Adipocyte (in vitro differentiated cells): ENCODE results near the gene RPL3.

ENCODE experiments used
- DNase-seq: peaks from one replicate; pipeline ENCODE4 v3.0.0-alpha.2; 2015; ENCODE audit warnings: low read depth
- H3K27me3 ChIP-seq: replicated peaks from 2 replicates; pipeline ENCODE4 v1.7.0; 2013; ENCODE audit warnings: mild to moderate bottlenecking, low read length, moderate library complexity; ENCODE audit not compliant: control insufficient read depth, insufficient read depth
- H3K36me3 ChIP-seq: 2 replicates; pipeline ENCODE4 v1.7.0; 2013; ENCODE audit warnings: low read length, mild to moderate bottlenecking, moderate library complexity; ENCODE audit not compliant: control insufficient read depth, insufficient read depth, severe bottlenecking
- H3K4me1 ChIP-seq: 2 replicates; pipeline ENCODE4 v1.7.0; 2013; ENCODE audit warnings: mild to moderate bottlenecking, low read length, moderate library complexity; ENCODE audit not compliant: control insufficient read depth, insufficient read depth
- H3K4me3 ChIP-seq: 2 replicates; pipeline ENCODE4 v1.7.0; 2013; ENCODE audit warnings: mild to moderate bottlenecking, low read length, moderate library complexity
- H3K9ac ChIP-seq: 2 replicates; pipeline ENCODE4 v1.7.0; 2013; ENCODE audit warnings: mild to moderate bottlenecking, low read length, moderate library complexity
- H3K9me3 ChIP-seq: 2 replicates; pipeline ENCODE4 v1.7.0; 2013; ENCODE audit warnings: mild to moderate bottlenecking, low read length, moderate library complexity; ENCODE audit not compliant: control insufficient read depth

RPL3 gene

GRCh38 chr22:39303358-39303757, 16.1 kb downstream of the RPL3 start:
- H3K27me3 ChIP-seq: peaks cover 7% of the 10 kb centered on the region
- H3K36me3 ChIP-seq: no peaks in the 10 kb centered on the region
- no peak for DNase-seq
- no peaks in the 10 kb centered on the region for H3K9me3 ChIP-seq
- no peak overlapping the region for H3K4me3 ChIP-seq
- H3K4me1 ChIP-seq: peaks cover 12% of the 10 kb centered on the region
- H3K9ac ChIP-seq: no peak overlapping the region

- Histone ChIP-seq H3K4me1 (peaks cover 10% of the 10 kb centered on the region), H3K9ac (no peak overlapping the region), H3K27me3 (peaks cover 7% of the 10 kb centered on the region), H3K9me3 (no peaks in the 10 kb centered on the region), H3K4me3 (no peak overlapping the region), H3K36me3 (no peaks in the 10 kb centered on the region)
- DNase-seq: no peak
Measured at GRCh38 chr22:39302431-39302960, 16.9 kb downstream of the RPL3 start.

GRCh38 chr22:39301926-39302325, 17.5 kb downstream of the RPL3 start:
- Histone ChIP-seq H3K36me3 (no peaks in the 10 kb centered on the region), H3K4me3 (no peak overlapping the region), H3K27me3 (peaks cover 7% of the 10 kb centered on the region), H3K4me1 (peaks cover 10% of the 10 kb centered on the region), H3K9me3 (no peaks in the 10 kb centered on the region), H3K9ac (no peak overlapping the region)
- no peak for DNase-seq

GRCh38 chr22:39301108-39301507, 18.3 kb downstream of the RPL3 start:
- DNase-seq: no peak
- Histone ChIP-seq H3K4me3 (no peak overlapping the region), H3K27me3 (peaks cover 7% of the 10 kb centered on the region), H3K9me3 (no peaks in the 10 kb centered on the region), H3K4me1 (peaks cover 10% of the 10 kb centered on the region), H3K36me3 (no peaks in the 10 kb centered on the region), H3K9ac (no peak overlapping the region)

GRCh38 chr22:39300186-39300830, 19.1 kb downstream of the RPL3 start:
- Histone ChIP-seq H3K9me3 (no peaks in the 10 kb centered on the region), H3K4me1 (peaks cover 10% of the 10 kb centered on the region), H3K27me3 (peaks cover 7% of the 10 kb centered on the region), H3K4me3 (peak overlapping the region; percentile 24), H3K9ac (no peak overlapping the region), H3K36me3 (no peaks in the 10 kb centered on the region)
- DNase-seq: no peak

GRCh38 chr22:39299829-39300178, 19.6 kb downstream of the RPL3 start:
- H3K4me1 ChIP-seq: peaks cover 10% of the 10 kb centered on the region
- peaks cover 7% of the 10 kb centered on the region for H3K27me3 ChIP-seq
- no peaks in the 10 kb centered on the region for H3K36me3 ChIP-seq
- DNase-seq: no peak
- no peak overlapping the region for H3K9ac ChIP-seq
- H3K4me3 ChIP-seq: no peak overlapping the region
- no peaks in the 10 kb centered on the region for H3K9me3 ChIP-seq

- Histone ChIP-seq H3K36me3 (no peaks in the 10 kb centered on the region), H3K9me3 (no peaks in the 10 kb centered on the region), H3K9ac (no peak overlapping the region), H3K27me3 (peaks cover 7% of the 10 kb centered on the region), H3K4me1 (peaks cover 10% of the 10 kb centered on the region), H3K4me3 (no peak overlapping the region)
- no peak for DNase-seq
Measured at GRCh38 chr22:39298241-39298987, 21.0 kb downstream of the RPL3 start.

GRCh38 chr22:39297490-39298240, 21.8 kb downstream of the RPL3 start:
- no peaks in the 10 kb centered on the region for H3K9me3 ChIP-seq
- no peaks in the 10 kb centered on the region for H3K36me3 ChIP-seq
- no peak for DNase-seq
- peaks cover 7% of the 10 kb centered on the region for H3K27me3 ChIP-seq
- H3K4me1 ChIP-seq: peaks cover 12% of the 10 kb centered on the region
- H3K9ac ChIP-seq: no peak overlapping the region
- no peak overlapping the region for H3K4me3 ChIP-seq

GRCh38 chr22:39296981-39297489, 22.4 kb downstream of the RPL3 start:
- no peaks in the 10 kb centered on the region for H3K36me3 ChIP-seq
- no peak overlapping the region for H3K9ac ChIP-seq
- no peaks in the 10 kb centered on the region for H3K9me3 ChIP-seq
- H3K4me1 ChIP-seq: peaks cover 18% of the 10 kb centered on the region
- no peak for DNase-seq
- no peak overlapping the region for H3K4me3 ChIP-seq
- H3K27me3 ChIP-seq: peaks cover 7% of the 10 kb centered on the region

- Histone ChIP-seq H3K27me3 (peaks cover 6% of the 10 kb centered on the region), H3K36me3 (no peaks in the 10 kb centered on the region)
Measured at GRCh38 chr22:39296535-39296934, 22.9 kb downstream of the RPL3 start.

More at GRCh38 chr22:39296535-39296934, 22.9 kb downstream of the RPL3 start:
- Histone ChIP-seq H3K9ac (no peak overlapping the region), H3K9me3 (no peaks in the 10 kb centered on the region), H3K4me1 (peaks cover 18% of the 10 kb centered on the region), H3K4me3 (no peak overlapping the region)
- no peak for DNase-seq
